Measurements from ENCODE around the gene DCUN1D2. TPM values are rescaled to one million over a fixed set of nuclear protein-coding genes. Genes with fewer than 3 reads are reported as not detected.
"Not testable (repeated sequence)": the region's sequence is repeated elsewhere in the genome, so short reads cannot be mapped to it uniquely, and the experiment has no call there.

Gene DCUN1D2
- total and polyA plus RNA-seq, 5 donors, result 91.6 to 160 (median 136) TPM

DNA sequence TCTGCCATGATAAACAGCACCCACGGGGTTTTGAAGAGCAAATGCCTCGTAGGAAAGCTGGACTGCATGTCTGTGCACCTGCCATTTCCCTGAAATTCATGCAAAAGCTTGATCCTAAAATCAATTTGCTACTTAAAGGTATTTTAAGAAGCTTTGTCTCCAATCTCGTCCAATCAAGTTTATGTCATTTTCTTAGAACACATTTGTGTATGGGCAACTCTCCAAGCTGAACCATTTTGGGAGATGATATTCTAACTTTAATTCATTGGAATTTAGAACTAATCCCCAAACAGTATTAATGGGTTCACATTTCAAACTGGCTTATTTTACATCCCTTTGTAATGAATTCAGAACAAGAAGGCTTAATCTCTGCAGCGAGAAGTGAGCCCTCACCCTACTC lies 38.0 kb downstream of the DCUN1D2 start:
- no peaks in the 10 kb centered on the region for H3K27me3 ChIP-seq (ENCODE audit: control insufficient read depth, insufficient read depth)
- H3K27ac ChIP-seq (ENCODE audit: low read length), result peak overlapping the region; percentile 63
- H3K9me3 ChIP-seq (ENCODE audit: control insufficient read depth, low read length), result no peaks in the 10 kb centered on the region
- ATAC-seq, result no peak
- no peaks in the 10 kb centered on the region for H3K4me1 ChIP-seq (ENCODE audit: control insufficient read depth, insufficient read depth, low read length)
- 52% methylated on average over 4 of the region's 4 CpGs for WGBS
- intact Hi-C loops (cut with DNase I), result loop anchor here in 2 of 4 donors (5.0 to 10.0 kb wide), 2 partner anchors 50 to 112 kb away; no protein-coding TSS in a partner anchor
- H3K4me3 ChIP-seq (ENCODE audit: low read length), result peak overlapping the region; percentile 25
- no peak for DNase-seq

- H3K27me3 ChIP-seq (ENCODE audit: control insufficient read depth, insufficient read depth), result no peaks in the 10 kb centered on the region
- H3K4me3 ChIP-seq (ENCODE audit: low read length), result peak overlapping the region; percentile 41
- DNase-seq (peak; percentile 58 to 84 (median 81)), ATAC-seq (peak; percentile 71 to 75)
- H3K4me1 ChIP-seq (ENCODE audit: control insufficient read depth, insufficient read depth, low read length), result no peaks in the 10 kb centered on the region
- H3K27ac ChIP-seq (ENCODE audit: low read length), result peak overlapping the region; percentile 76
- H3K9me3 ChIP-seq (ENCODE audit: control insufficient read depth, low read length), result no peaks in the 10 kb centered on the region
- 48% methylated on average over 24 of the region's 24 CpGs for WGBS
- intact Hi-C loops (cut with DNase I), result loop anchor here in 2 of 4 donors (5.0 to 10.0 kb wide), 2 partner anchors 50 to 113 kb away; no protein-coding TSS in a partner anchor
These were observed 38.5 kb downstream of the DCUN1D2 start for GRCh38 chr13:113451951-113452421.

DNA sequence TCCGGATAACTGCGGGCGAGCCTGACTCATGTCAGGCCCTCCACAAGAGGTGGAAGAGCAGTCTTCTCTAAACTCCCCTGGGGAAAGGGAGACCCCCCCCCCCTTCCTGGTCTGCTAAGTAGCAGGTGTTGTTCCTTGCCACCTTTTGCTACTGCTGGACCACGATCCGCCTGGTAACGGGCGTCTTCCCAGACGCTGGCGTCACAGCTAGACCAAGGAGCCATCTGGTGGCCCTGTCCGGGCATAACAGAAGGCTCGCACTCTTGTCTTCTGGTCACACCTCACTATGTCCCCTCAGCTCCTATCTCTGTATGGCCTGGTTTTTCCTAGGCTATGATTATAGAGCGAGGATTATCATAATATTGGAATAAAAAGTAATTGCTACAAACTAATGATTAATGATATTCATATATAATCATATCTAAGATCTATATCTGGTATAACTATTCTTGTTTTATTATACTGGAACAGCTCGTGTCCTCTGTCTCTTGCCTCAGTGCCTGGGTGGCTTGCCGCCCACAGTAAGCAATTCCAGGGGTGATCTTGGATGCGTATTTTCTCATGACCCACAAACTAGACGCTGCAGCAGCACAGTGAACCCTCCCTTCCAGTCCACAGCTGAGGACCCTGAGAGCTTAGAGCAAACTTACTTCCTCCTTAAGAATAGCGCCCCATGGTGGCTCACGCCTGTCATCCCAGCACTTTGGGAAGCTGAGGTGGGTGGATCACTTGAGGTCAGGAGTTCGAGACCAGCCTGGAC lies 39.5 kb downstream of the DCUN1D2 start:
- intact Hi-C loops (cut with DNase I), result loop anchor here in 2 of 4 donors (5.0 to 10.0 kb wide), 2 partner anchors 49 to 114 kb away; no protein-coding TSS in a partner anchor
- H3K27ac ChIP-seq (ENCODE audit: low read length), result peak overlapping the region; percentile 87
- not testable (repeated sequence) for H3K4me1 ChIP-seq (ENCODE audit: control insufficient read depth, insufficient read depth, low read length); ATAC-seq; H3K27me3 ChIP-seq (ENCODE audit: control insufficient read depth, insufficient read depth); H3K9me3 ChIP-seq (ENCODE audit: control insufficient read depth, low read length)
- DNase-seq, result peak in 2 of 3 donors; percentile 77 to 83
- H3K4me3 ChIP-seq (ENCODE audit: low read length), result peak overlapping the region; percentile 34
- 56% methylated on average over 18 of the region's 19 CpGs for WGBS

GRCh38 chr13:113450348-113450744 lies 40.2 kb downstream of the DCUN1D2 start:
- intact Hi-C loops (cut with DNase I), result loop anchor here in 2 of 4 donors (5.0 to 10.0 kb wide), 2 partner anchors 48 to 114 kb away; no protein-coding TSS in a partner anchor
- H3K4me1 ChIP-seq (ENCODE audit: control insufficient read depth, insufficient read depth, low read length); H3K9me3 ChIP-seq (ENCODE audit: control insufficient read depth, low read length); H3K27me3 ChIP-seq (ENCODE audit: control insufficient read depth, insufficient read depth); ATAC-seq; H3K27ac ChIP-seq (ENCODE audit: low read length); DNase-seq: not testable (repeated sequence)
- H3K4me3 ChIP-seq (ENCODE audit: low read length), result peak overlapping the region; percentile 22
- 60% methylated on average over 9 of the region's 9 CpGs for WGBS

DNA sequence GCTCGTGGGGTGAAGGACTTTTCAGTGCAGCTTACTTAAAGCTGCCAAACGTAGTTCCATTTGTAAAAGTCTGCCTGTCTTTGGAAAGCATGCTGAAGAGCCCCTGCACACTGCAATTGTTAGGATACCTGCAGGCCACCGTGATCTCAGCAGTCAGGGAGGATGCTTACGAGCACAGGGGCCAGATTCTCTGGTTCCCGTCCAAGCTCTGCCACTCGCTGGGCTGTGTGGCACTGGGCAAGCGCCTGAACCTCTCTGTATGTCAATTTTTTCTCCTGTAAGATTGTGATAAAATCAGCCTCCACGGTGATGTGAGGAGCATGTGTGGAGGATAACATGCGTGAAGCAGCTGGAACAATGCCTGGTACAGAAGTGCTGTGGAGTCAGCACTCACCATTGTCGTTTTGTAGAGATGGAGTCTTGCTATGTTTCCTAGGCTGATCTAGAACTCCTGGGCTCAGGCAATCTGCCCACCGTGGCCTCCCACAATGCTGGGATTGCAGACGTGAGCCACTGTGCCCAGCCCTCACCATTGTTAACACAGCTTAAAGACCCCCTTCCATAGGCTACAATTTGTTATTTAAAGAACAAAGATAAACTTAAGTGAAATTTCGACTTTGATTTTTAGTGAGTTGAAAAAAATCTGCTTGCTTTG lies 40.7 kb downstream of the DCUN1D2 start:
- H3K4me3 ChIP-seq (ENCODE audit: low read length), result peak overlapping the region; percentile 22
- H3K27me3 ChIP-seq (ENCODE audit: control insufficient read depth, insufficient read depth), result no peaks in the 10 kb centered on the region
- H3K27ac ChIP-seq (ENCODE audit: low read length), result peak overlapping the region; percentile 61
- no peak for DNase-seq
- no peak for ATAC-seq
- intact Hi-C loops (cut with DNase I), result loop anchor here in 2 of 4 donors (5.0 to 10.0 kb wide), 2 partner anchors 48 to 115 kb away; no protein-coding TSS in a partner anchor
- H3K9me3 ChIP-seq (ENCODE audit: control insufficient read depth, low read length), result no peaks in the 10 kb centered on the region
- peaks cover 2% of the 10 kb centered on the region for H3K4me1 ChIP-seq (ENCODE audit: control insufficient read depth, insufficient read depth, low read length)
- 66% methylated on average over 13 of the region's 13 CpGs for WGBS

- intact Hi-C loops (cut with DNase I), result no loop called here
- H3K27me3 ChIP-seq (ENCODE audit: control insufficient read depth, insufficient read depth), result no peaks in the 10 kb centered on the region
- WGBS, result 51% methylated on average over 29 of the region's 29 CpGs
- H3K27ac ChIP-seq (ENCODE audit: low read length), result peak overlapping the region; percentile 63
- peak; percentile 1 to 22 for ATAC-seq
- no peak for DNase-seq
- H3K4me1 ChIP-seq (ENCODE audit: control insufficient read depth, insufficient read depth, low read length), result peaks cover 2% of the 10 kb centered on the region
- H3K9me3 ChIP-seq (ENCODE audit: control insufficient read depth, low read length), result no peaks in the 10 kb centered on the region
- peak overlapping the region; percentile 22 for H3K4me3 ChIP-seq (ENCODE audit: low read length)
These were observed 41.4 kb downstream of the DCUN1D2 start for GRCh38 chr13:113448885-113449692.

GRCh38 chr13:113448545-113448884 lies 42.0 kb downstream of the DCUN1D2 start:
- peak; percentile 54 to 55 for ATAC-seq
- Histone ChIP-seq H3K9me3 (ENCODE audit: control insufficient read depth, low read length) (no peaks in the 10 kb centered on the region), H3K27ac (ENCODE audit: low read length) (peak overlapping the region; percentile 63), H3K4me3 (ENCODE audit: low read length) (no peak overlapping the region), H3K4me1 (ENCODE audit: control insufficient read depth, insufficient read depth, low read length) (peaks cover 2% of the 10 kb centered on the region), H3K27me3 (ENCODE audit: control insufficient read depth, insufficient read depth) (no peaks in the 10 kb centered on the region)
- WGBS, result 33% methylated on average over 6 of the region's 6 CpGs
- DNase-seq, result peak in 2 of 3 donors; percentile 81 to 86
- intact Hi-C loops (cut with DNase I), result no loop called here

DNA sequence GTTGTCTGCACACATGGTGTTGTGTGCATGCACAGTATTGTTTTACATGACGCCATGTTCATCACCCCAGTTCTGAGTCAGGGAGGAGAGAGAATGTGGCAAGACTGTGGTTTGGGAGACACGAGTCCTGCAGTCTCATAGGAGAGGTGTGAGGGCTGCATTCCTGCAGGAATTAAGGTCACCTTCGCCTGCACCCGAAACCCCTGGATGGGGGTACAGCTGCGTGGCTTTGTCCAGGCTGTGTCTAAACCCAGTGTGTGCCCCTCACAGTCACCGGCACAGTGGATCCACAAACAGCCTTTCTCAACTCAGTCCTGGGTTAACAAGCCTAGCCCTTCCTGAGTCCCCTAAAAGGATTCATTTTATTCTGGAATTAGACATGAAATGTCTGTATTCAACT lies 42.9 kb downstream of the DCUN1D2 start:
- ATAC-seq (no peak), DNase-seq (no peak)
- no peaks in the 10 kb centered on the region for H3K9me3 ChIP-seq (ENCODE audit: control insufficient read depth, low read length)
- intact Hi-C loops (cut with DNase I), result no loop called here
- H3K27ac ChIP-seq (ENCODE audit: low read length), result no peak overlapping the region
- H3K4me1 ChIP-seq (ENCODE audit: control insufficient read depth, insufficient read depth, low read length), result peaks cover 2% of the 10 kb centered on the region
- 76% methylated on average over 6 of the region's 6 CpGs for WGBS
- H3K4me3 ChIP-seq (ENCODE audit: low read length), result no peak overlapping the region
- no peaks in the 10 kb centered on the region for H3K27me3 ChIP-seq (ENCODE audit: control insufficient read depth, insufficient read depth)

DNA sequence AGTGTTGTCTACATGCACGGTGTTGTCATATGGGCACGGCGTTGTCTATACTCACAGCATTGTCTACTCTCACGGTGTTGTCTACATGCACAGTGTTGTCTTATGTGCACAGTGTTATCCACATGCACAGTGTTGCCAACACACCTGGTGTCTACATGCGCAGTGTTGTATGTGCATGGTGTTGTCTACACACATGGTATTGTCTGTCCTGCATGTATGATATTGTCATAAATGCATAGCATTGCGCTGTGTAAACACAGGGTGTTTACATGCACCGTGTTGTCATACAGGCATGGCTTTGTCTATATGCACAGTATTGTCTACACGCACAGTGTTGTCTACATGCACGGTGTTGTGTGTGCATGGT lies 44.0 kb downstream of the DCUN1D2 start:
- intact Hi-C loops (cut with DNase I), result no loop called here
- Histone ChIP-seq H3K27ac (ENCODE audit: low read length) (no peak overlapping the region), H3K4me3 (ENCODE audit: low read length) (no peak overlapping the region), H3K27me3 (ENCODE audit: control insufficient read depth, insufficient read depth) (no peaks in the 10 kb centered on the region), H3K4me1 (ENCODE audit: control insufficient read depth, insufficient read depth, low read length) (peaks cover 2% of the 10 kb centered on the region), H3K9me3 (ENCODE audit: control insufficient read depth, low read length) (no peaks in the 10 kb centered on the region)
- DNase-seq (no peak), ATAC-seq (no peak)
- 86% methylated on average over 9 of the region's 9 CpGs for WGBS

- H3K4me1 ChIP-seq (ENCODE audit: control insufficient read depth, insufficient read depth, low read length), result peaks cover 2% of the 10 kb centered on the region
- WGBS, result 49% methylated on average over 19 of the region's 19 CpGs
- DNase-seq (peak in 1 of 3 donors; percentile 38), ATAC-seq (no peak)
- H3K27me3 ChIP-seq (ENCODE audit: control insufficient read depth, insufficient read depth), result no peaks in the 10 kb centered on the region
- no peaks in the 10 kb centered on the region for H3K9me3 ChIP-seq (ENCODE audit: control insufficient read depth, low read length)
- intact Hi-C loops (cut with DNase I), result no loop called here
- no peak overlapping the region for H3K4me3 ChIP-seq (ENCODE audit: low read length)
- no peak overlapping the region for H3K27ac ChIP-seq (ENCODE audit: low read length)
These were observed 44.6 kb downstream of the DCUN1D2 start for GRCh38 chr13:113445791-113446487.
